Measurements from ENCODE around the gene GRAMD4.
"Not testable (repeated sequence)": the region's sequence is repeated elsewhere in the genome, so short reads cannot be mapped to it uniquely, and the experiment has no call there.

The GRAMD4 gene

DNA sequence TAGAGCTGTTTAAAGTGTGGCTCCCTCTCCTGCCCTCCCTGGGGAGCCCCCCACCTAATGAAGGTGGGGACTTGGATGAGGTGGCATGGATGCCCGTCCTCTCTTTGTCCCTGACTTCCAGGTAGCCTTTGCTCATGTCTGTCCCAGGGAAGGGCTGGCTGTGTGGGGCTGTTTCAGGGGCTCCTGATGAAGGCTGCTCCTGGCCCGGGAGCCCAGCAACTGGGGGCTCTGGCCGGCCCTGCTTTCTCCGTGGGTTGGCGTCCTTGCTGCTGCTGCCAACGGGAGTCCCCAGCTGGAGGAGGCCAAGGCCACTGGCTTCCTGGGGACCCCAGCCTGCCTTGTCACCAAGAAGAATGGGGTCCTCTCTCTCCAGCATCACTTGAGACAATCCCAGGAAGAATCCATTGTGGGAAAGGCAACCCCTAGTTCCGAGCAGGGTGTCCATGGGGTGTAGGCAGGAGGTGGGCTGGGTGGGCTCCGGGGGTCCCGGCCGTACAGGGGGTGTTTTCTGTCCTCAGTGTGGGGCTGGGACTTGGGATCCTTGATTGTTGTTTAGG lies 13.2 kb downstream of the GRAMD4 start:
- H3K4me2 ChIP-seq (ENCODE audit: low read length), result no peak overlapping the region
- no peak overlapping the region for H3K27ac ChIP-seq (ENCODE audit: low read depth, low read length)
- TF ChIP-seq, protein P1, sequence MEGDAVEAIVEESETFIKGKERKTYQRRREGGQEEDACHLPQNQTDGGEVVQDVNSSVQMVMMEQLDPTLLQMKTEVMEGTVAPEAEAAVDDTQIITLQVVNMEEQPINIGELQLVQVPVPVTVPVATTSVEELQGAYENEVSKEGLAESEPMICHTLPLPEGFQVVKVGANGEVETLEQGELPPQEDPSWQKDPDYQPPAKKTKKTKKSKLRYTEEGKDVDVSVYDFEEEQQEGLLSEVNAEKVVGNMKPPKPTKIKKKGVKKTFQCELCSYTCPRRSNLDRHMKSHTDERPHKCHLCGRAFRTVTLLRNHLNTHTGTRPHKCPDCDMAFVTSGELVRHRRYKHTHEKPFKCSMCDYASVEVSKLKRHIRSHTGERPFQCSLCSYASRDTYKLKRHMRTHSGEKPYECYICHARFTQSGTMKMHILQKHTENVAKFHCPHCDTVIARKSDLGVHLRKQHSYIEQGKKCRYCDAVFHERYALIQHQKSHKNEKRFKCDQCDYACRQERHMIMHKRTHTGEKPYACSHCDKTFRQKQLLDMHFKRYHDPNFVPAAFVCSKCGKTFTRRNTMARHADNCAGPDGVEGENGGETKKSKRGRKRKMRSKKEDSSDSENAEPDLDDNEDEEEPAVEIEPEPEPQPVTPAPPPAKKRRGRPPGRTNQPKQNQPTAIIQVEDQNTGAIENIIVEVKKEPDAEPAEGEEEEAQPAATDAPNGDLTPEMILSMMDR (IDR thresholded peaks at IDR 0.05; ENCODE audit: low read depth, low read length, poor library complexity, severe bottlenecking), result no peak
- TF ChIP-seq EZH2phosphoT487 (IDR thresholded peaks at IDR 0.05; ENCODE audit: borderline replicate concordance, low read length), result no peak
- no peaks in the 10 kb centered on the region for H3K9me3 ChIP-seq (ENCODE audit: control insufficient read depth, insufficient read depth, low read length)
- H3K36me3 ChIP-seq (ENCODE audit: control insufficient read depth, low read length), result no peaks in the 10 kb centered on the region
- peaks cover 7% of the 10 kb centered on the region for H4K20me1 ChIP-seq (ENCODE audit: control insufficient read depth, insufficient read depth, low read depth, low read length)
- H3F3A ChIP-seq (ENCODE audit: control insufficient read depth, insufficient read depth), result no peaks in the 10 kb centered on the region
- H3K27me3 ChIP-seq (ENCODE audit: control insufficient read depth, low read length), result no peaks in the 10 kb centered on the region
- H3K4me3 ChIP-seq (ENCODE audit: low read length), result no peak overlapping the region
- no peaks in the 10 kb centered on the region for H3K9me2 ChIP-seq (replicated peaks; ENCODE audit: control insufficient read depth, low read length)
- H3K4me1 ChIP-seq (ENCODE audit: control insufficient read depth, low read length), result no peaks in the 10 kb centered on the region
- H3K79me2 ChIP-seq (ENCODE audit: control insufficient read depth, low read length), result no peaks in the 10 kb centered on the region

DNA sequence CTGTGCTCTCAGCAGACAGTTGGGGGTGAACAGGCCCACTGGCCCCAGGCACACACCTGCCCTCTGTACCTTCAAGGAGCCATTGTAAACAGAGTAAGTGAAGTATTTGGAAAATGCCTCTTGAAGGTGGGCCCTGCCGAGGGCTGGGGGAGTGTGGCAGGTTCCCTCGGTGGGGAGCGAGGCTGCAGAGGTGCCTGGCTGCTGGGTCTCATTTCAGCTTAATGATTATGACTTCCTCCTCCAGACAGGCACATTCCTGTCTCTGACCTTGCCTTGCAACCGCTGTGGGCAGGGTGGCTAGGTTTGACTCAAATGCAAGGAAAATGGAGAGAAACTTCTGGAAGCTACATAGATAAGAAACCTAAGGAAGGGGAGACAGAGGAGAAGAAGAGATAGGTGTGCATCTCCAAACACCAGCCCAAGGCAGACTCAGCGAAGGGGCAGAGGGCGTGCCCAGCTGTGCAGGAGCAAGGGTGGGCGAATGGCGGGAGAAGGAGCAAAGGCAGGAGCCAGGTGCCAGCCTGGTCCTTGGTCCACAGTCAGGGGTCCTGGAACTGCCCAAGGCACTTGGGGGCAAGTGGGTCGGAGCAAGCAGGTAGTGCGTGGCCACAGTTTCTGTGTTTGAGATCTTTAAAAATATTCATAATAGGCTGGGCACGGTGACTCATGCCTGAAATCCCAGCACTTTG lies 14.0 kb downstream of the GRAMD4 start:
- H3K27ac ChIP-seq (ENCODE audit: low read depth, low read length), result no peak overlapping the region
- H4K20me1 ChIP-seq (ENCODE audit: control insufficient read depth, insufficient read depth, low read depth, low read length), result peaks cover 7% of the 10 kb centered on the region
- no peaks in the 10 kb centered on the region for H3K9me2 ChIP-seq (replicated peaks; ENCODE audit: control insufficient read depth, low read length)
- no peaks in the 10 kb centered on the region for H3K79me2 ChIP-seq (ENCODE audit: control insufficient read depth, low read length)
- no peak for TF ChIP-seq EZH2phosphoT487 (IDR thresholded peaks at IDR 0.05; ENCODE audit: borderline replicate concordance, low read length)
- TF ChIP-seq, protein P1 (IDR thresholded peaks at IDR 0.05; ENCODE audit: low read depth, low read length, poor library complexity, severe bottlenecking), result no peak
- H3K36me3 ChIP-seq (ENCODE audit: control insufficient read depth, low read length), result no peaks in the 10 kb centered on the region
- H3K4me1 ChIP-seq (ENCODE audit: control insufficient read depth, low read length), result no peaks in the 10 kb centered on the region
- no peak overlapping the region for H3K4me3 ChIP-seq (ENCODE audit: low read length)
- H3K27me3 ChIP-seq (ENCODE audit: control insufficient read depth, low read length), result no peaks in the 10 kb centered on the region
- H3F3A ChIP-seq (ENCODE audit: control insufficient read depth, insufficient read depth), result no peaks in the 10 kb centered on the region
- no peaks in the 10 kb centered on the region for H3K9me3 ChIP-seq (ENCODE audit: control insufficient read depth, insufficient read depth, low read length)
- no peak overlapping the region for H3K4me2 ChIP-seq (ENCODE audit: low read length)

DNA sequence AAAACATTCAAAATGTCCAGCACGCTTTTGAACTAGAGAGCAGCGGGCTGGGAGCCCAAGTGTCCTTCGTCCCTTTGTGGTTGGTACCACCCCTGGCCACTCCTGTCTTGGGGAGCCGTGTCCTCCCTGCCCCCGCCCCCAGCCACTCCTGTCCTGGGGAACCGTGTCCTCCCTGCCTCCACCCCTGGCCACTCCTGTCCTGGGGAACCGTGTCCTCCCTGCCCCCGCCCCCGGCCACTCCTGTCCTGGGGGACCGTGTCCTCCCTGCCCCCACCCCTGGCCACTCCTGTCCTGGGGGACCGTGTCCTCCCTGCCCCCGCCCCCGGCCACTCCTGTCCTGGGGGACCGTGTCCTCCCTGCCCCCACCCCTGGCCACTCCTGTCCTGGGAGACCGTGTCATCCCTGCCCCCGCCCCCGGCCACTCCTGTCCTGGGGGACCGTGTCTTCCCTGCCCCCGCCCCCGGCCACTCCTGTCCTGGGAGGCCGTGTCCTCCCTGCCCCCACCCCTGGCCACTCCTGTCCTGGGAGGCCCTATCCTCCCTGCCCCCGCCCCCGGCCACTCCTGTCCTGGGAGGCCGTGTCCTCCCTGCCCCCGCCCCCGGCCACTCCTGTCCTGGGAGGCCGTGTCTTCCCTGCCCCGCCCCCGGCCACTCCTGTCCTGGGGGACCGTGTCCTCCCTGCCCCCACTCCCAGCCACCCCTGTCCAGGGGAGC lies 14.9 kb downstream of the GRAMD4 start:
- H3K36me3 ChIP-seq (ENCODE audit: control insufficient read depth, low read length); H3K4me1 ChIP-seq (ENCODE audit: control insufficient read depth, low read length); H3F3A ChIP-seq (ENCODE audit: control insufficient read depth, insufficient read depth); H3K4me2 ChIP-seq (ENCODE audit: low read length); H3K9me2 ChIP-seq (replicated peaks; ENCODE audit: control insufficient read depth, low read length); H3K4me3 ChIP-seq (ENCODE audit: low read length); H3K27ac ChIP-seq (ENCODE audit: low read depth, low read length); H3K27me3 ChIP-seq (ENCODE audit: control insufficient read depth, low read length); H4K20me1 ChIP-seq (ENCODE audit: control insufficient read depth, insufficient read depth, low read depth, low read length); H3K9me3 ChIP-seq (ENCODE audit: control insufficient read depth, insufficient read depth, low read length); H3K79me2 ChIP-seq (ENCODE audit: control insufficient read depth, low read length): not testable (repeated sequence)

DNA sequence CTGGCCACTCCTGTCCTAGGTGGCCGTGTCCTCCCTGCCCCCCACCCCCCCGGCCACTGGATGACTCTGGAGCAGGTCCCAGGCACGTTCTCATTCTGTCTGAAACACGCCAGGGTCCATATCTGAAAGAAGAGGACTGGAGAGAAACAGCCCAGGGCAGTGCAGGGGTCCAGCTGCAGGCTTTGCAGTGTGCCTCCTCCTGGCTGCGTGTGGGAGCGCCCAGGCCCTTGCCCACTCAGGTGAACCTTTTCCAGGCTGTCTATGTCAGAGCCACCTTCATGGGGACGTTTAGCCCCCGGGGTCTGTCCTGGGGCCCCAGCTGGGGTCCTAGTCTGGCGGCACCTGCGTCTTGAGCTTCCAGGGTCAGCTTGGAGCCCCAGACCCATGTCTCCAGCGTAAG lies 15.6 kb downstream of the GRAMD4 start:
- no peaks in the 10 kb centered on the region for H3K79me2 ChIP-seq (ENCODE audit: control insufficient read depth, low read length)
- H3K4me2 ChIP-seq (ENCODE audit: low read length), result no peak overlapping the region
- H3K9me3 ChIP-seq (ENCODE audit: control insufficient read depth, insufficient read depth, low read length), result no peaks in the 10 kb centered on the region
- no peak overlapping the region for H3K27ac ChIP-seq (ENCODE audit: low read depth, low read length)
- peaks cover 7% of the 10 kb centered on the region for H4K20me1 ChIP-seq (ENCODE audit: control insufficient read depth, insufficient read depth, low read depth, low read length)
- no peaks in the 10 kb centered on the region for H3F3A ChIP-seq (ENCODE audit: control insufficient read depth, insufficient read depth)
- no peak for TF ChIP-seq EZH2phosphoT487 (IDR thresholded peaks at IDR 0.05; ENCODE audit: borderline replicate concordance, low read length)
- TF ChIP-seq, protein P1 (IDR thresholded peaks at IDR 0.05; ENCODE audit: low read depth, low read length, poor library complexity, severe bottlenecking), result peak; percentile 13
- H3K9me2 ChIP-seq (replicated peaks; ENCODE audit: control insufficient read depth, low read length), result no peaks in the 10 kb centered on the region
- H3K27me3 ChIP-seq (ENCODE audit: control insufficient read depth, low read length), result no peaks in the 10 kb centered on the region
- no peak overlapping the region for H3K4me3 ChIP-seq (ENCODE audit: low read length)
- H3K4me1 ChIP-seq (ENCODE audit: control insufficient read depth, low read length), result no peaks in the 10 kb centered on the region
- no peaks in the 10 kb centered on the region for H3K36me3 ChIP-seq (ENCODE audit: control insufficient read depth, low read length)
